ENCODE data around the gene PPM1G. TPM values are rescaled to one million over a fixed set of nuclear protein-coding genes. Genes with fewer than 3 reads are reported as not detected.
"Not testable (repeated sequence)": the region's sequence is repeated elsewhere in the genome, so short reads cannot be mapped to it uniquely, and the experiment has no call there.

Gene PPM1G
- total RNA-seq, 1 donor from 2014 or later, result 157 TPM

DNA sequence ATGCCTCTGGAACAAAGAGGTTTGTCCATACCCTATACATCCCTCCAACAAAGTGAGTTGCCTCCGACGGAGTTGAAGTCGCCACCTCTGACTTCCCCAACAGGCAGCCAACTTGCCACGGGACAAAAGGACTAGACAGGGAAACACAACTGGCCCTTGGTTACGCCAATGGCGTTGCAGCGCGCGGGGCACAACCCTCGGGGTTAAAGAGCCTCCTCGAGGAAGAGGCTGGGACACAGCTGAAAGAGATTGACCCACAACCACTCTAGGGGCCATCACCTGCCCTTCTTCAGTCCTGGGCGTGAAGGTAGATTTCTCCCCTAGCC, 53.4 kb downstream of the PPM1G start:
- Mint-ChIP-seq H3K27me3 (ENCODE audit: low read depth) (no peaks in the 10 kb centered on the region), H3K4me1 (peaks cover 49% of the 10 kb centered on the region), H3K27ac (ENCODE audit: unreplicated experiment) (peak overlapping the region; percentile 99), H3K9me3 (peaks cover 2% of the 10 kb centered on the region), H3K4me3 (peak overlapping the region; percentile 98), H3K36me3 (ENCODE audit: low read depth) (peaks cover 11% of the 10 kb centered on the region)
- peak; percentile 40 for DNase-seq (ENCODE audit: low read depth, low spot score)
- TF ChIP-seq, protein P1, sequence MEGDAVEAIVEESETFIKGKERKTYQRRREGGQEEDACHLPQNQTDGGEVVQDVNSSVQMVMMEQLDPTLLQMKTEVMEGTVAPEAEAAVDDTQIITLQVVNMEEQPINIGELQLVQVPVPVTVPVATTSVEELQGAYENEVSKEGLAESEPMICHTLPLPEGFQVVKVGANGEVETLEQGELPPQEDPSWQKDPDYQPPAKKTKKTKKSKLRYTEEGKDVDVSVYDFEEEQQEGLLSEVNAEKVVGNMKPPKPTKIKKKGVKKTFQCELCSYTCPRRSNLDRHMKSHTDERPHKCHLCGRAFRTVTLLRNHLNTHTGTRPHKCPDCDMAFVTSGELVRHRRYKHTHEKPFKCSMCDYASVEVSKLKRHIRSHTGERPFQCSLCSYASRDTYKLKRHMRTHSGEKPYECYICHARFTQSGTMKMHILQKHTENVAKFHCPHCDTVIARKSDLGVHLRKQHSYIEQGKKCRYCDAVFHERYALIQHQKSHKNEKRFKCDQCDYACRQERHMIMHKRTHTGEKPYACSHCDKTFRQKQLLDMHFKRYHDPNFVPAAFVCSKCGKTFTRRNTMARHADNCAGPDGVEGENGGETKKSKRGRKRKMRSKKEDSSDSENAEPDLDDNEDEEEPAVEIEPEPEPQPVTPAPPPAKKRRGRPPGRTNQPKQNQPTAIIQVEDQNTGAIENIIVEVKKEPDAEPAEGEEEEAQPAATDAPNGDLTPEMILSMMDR (conservative IDR thresholded peaks at IDR 0.05), result no peak

DNA sequence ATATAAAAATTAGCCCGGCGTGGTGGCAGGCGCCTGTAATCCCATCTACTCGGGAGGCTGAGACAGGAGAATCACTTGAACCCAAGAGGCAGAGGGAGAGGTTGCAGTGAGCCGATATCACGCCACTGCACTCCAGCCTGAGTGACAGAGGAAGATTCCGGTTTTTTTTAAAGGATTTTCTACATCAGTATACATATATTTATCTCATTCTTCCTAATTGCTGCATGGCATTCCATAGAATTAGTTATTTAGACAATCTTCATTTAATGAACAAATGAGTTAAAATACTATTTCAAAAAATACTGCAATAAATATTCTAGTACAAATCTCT, 54.8 kb downstream of the PPM1G start:
- peaks cover 49% of the 10 kb centered on the region for H3K4me1 Mint-ChIP-seq
- H3K27me3 Mint-ChIP-seq (ENCODE audit: low read depth), result no peaks in the 10 kb centered on the region
- H3K36me3 Mint-ChIP-seq (ENCODE audit: low read depth), result peaks cover 11% of the 10 kb centered on the region
- H3K27ac Mint-ChIP-seq (ENCODE audit: unreplicated experiment), result no peak overlapping the region
- H3K4me3 Mint-ChIP-seq, result peak overlapping the region; percentile 98
- no peak for DNase-seq (ENCODE audit: low read depth, low spot score)
- peaks cover 2% of the 10 kb centered on the region for H3K9me3 Mint-ChIP-seq
- TF ChIP-seq, protein P1 (conservative IDR thresholded peaks at IDR 0.05), result no peak

DNA sequence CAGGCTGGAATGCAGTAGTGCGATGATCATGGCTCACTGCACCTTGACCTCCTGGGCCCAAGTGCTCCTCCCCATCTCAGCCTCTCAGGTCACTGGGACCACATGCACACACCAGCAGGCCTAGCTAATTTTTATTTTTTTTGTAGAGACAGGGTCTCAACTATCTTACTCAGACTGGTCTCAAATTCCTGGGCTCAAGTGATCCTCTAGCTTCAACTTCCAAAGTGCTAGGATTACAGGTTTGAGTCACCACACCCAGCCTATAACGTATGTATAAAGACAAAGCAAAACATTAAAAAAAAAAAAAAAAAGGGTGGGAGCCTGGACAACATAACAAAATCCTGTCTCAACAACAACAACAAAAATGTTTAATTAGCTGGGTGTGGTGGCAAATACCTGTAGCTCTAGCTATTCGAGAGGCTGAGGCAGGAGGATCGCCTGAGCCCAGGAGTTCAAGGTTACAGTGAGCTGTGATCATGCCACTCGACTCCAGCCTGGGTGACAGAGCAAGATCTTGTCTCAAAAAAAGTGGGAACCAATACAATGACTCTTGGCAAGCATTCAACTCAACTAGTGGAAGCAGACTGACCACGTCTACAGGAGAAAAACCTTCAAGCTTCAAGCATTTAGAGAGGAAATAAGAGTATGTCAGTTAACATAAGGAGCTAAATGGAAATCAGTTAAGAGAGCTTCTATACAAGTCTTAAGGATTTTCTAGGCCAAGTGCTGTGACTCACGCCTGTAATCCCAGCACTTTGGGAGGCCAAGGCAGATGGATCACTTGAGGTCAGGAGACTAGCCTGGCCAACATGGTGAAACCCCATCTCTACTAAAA, 55.4 kb downstream of the PPM1G start:
- no peak for DNase-seq (ENCODE audit: low read depth, low spot score)
- H3K36me3 Mint-ChIP-seq (ENCODE audit: low read depth), result peaks cover 11% of the 10 kb centered on the region
- H3K4me1 Mint-ChIP-seq, result peaks cover 49% of the 10 kb centered on the region
- no peak overlapping the region for H3K27ac Mint-ChIP-seq (ENCODE audit: unreplicated experiment)
- no peaks in the 10 kb centered on the region for H3K27me3 Mint-ChIP-seq (ENCODE audit: low read depth)
- H3K4me3 Mint-ChIP-seq, result peak overlapping the region; percentile 87
- peaks cover 2% of the 10 kb centered on the region for H3K9me3 Mint-ChIP-seq
- TF ChIP-seq, protein P1 (conservative IDR thresholded peaks at IDR 0.05), result no peak

DNA sequence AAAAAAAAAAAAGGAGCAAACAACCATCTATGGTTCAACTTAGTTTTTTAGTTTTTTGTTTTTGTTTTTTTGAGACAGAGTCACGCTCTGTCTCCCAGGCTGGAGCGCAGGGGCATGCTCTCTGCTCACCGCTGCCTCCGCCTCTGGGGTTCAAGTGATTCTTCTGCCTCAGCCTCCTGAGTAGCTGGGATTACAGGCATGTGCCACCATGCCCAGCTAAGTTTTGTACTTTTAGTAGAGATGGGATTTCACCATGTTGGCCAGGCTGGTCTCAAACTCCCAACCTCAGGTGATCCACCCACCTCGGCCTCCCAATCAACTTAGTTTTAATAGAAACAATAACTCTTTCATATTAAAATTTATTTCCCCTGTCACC, 56.0 kb downstream of the PPM1G start:
- Mint-ChIP-seq H3K4me1 (peaks cover 46% of the 10 kb centered on the region), H3K27ac (ENCODE audit: unreplicated experiment) (peak overlapping the region; percentile 54)
- H3K36me3 Mint-ChIP-seq (ENCODE audit: low read depth); H3K9me3 Mint-ChIP-seq; H3K27me3 Mint-ChIP-seq (ENCODE audit: low read depth); H3K4me3 Mint-ChIP-seq; DNase-seq (ENCODE audit: low read depth, low spot score): not testable (repeated sequence)

DNA sequence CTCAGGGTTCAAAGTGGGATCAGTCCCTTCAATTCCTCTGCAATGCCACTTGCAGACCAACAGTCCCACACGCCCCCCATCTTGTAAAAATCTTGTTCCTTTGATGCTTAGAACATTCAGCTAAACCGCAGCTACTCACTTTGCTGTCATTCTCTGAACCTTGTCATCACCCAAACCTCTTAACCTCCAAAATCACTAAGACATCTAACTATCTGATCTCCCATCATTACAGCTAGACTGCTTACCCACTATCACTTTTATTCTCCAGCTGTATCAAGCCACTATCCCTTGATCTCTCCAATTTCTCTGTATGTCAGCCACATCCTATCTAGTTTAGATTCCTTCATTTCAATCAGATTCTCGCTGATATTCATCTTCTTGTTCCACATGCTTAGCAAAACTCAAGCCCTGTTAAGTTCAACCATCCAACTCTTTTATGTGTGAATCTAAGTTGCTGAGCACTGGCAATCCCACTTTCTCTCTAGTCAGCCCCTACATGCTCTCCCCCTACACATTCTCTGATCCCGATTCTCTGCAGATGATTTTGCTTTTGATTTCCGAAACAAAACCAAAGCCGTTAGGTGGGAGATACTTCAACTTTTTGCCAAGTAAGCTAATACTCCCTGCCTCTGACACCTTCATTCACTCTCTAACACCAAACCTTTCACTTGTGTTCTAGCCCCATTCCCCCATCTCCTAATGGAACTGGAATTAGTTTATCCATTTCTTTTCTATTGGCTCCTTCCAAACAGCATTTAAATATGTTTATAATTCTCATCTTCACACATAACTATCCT, 57.4 kb downstream of the PPM1G start:
- TF ChIP-seq, protein P1 (conservative IDR thresholded peaks at IDR 0.05), result no peak
- peaks cover under 1% of the 10 kb centered on the region for H3K9me3 Mint-ChIP-seq
- peaks cover 3% of the 10 kb centered on the region for H3K36me3 Mint-ChIP-seq (ENCODE audit: low read depth)
- H3K4me1 Mint-ChIP-seq, result peaks cover 36% of the 10 kb centered on the region
- H3K27ac Mint-ChIP-seq (ENCODE audit: unreplicated experiment), result no peak overlapping the region
- no peak for DNase-seq (ENCODE audit: low read depth, low spot score)
- H3K27me3 Mint-ChIP-seq (ENCODE audit: low read depth), result no peaks in the 10 kb centered on the region
- H3K4me3 Mint-ChIP-seq, result no peak overlapping the region
